ENCODE results near the gene NUP62.

NUP62 gene

GRCh38 chr19:49861541-49862378, 67.5 kb downstream of the NUP62 start:
- TF ChIP-seq CTCF (IDR thresholded peaks at IDR 0.05; ENCODE audit: low read depth, low read length), result no peak
- in situ Hi-C loops (cut with HindIII; ENCODE audit: low sequenced_read_pairs), result no loop called here
- no peak overlapping the region for H3K4me3 ChIP-seq (ENCODE audit: low read depth, low read length)
- no peak for DNase-seq (ENCODE audit: low read depth, low spot score)

- no peak overlapping the region for H3K4me3 ChIP-seq (ENCODE audit: low read depth, low read length)
- TF ChIP-seq CTCF (IDR thresholded peaks at IDR 0.05; ENCODE audit: low read depth, low read length), result no peak
- in situ Hi-C loops (cut with HindIII; ENCODE audit: low sequenced_read_pairs), result no loop called here
- no peak for DNase-seq (ENCODE audit: low read depth, low spot score)
These were observed 68.2 kb downstream of the NUP62 start for GRCh38 chr19:49861107-49861506.

GRCh38 chr19:49860336-49861102, 68.8 kb downstream of the NUP62 start:
- in situ Hi-C loops (cut with HindIII; ENCODE audit: low sequenced_read_pairs), result no loop called here
- TF ChIP-seq CTCF (IDR thresholded peaks at IDR 0.05; ENCODE audit: low read depth, low read length), result no peak
- H3K4me3 ChIP-seq (ENCODE audit: low read depth, low read length), result no peak overlapping the region
- DNase-seq (ENCODE audit: low read depth, low spot score), result no peak

GRCh38 chr19:49859682-49860335, 69.5 kb downstream of the NUP62 start:
- in situ Hi-C loops (cut with HindIII; ENCODE audit: low sequenced_read_pairs), result no loop called here
- H3K4me3 ChIP-seq (ENCODE audit: low read depth, low read length), result no peak overlapping the region
- no peak for TF ChIP-seq CTCF (IDR thresholded peaks at IDR 0.05; ENCODE audit: low read depth, low read length)
- no peak for DNase-seq (ENCODE audit: low read depth, low spot score)

GRCh38 chr19:49858088-49858985, 71.0 kb downstream of the NUP62 start:
- H3K4me3 ChIP-seq (ENCODE audit: low read depth, low read length), result no peak overlapping the region

More at GRCh38 chr19:49858088-49858985, 71.0 kb downstream of the NUP62 start:
- in situ Hi-C loops (cut with HindIII; ENCODE audit: low sequenced_read_pairs), result no loop called here
- TF ChIP-seq CTCF (IDR thresholded peaks at IDR 0.05; ENCODE audit: low read depth, low read length), result no peak
- no peak for DNase-seq (ENCODE audit: low read depth, low spot score)

Measured in astrocyte of the spinal cord (primary cell).